Lower lobe of right lung (tissue), 2 donors: Measurements from ENCODE around the gene WFDC5. TPM values are rescaled to one million over a fixed set of nuclear protein-coding genes. Genes with fewer than 3 reads are reported as not detected.
"Not testable (repeated sequence)": the region's sequence is repeated elsewhere in the genome, so short reads cannot be mapped to it uniquely, and the experiment has no call there.

Source experiments
- ATAC-seq, 2 donors: fragments of 200-7000 bp; cut with Tn5 transposase; one replicate each; pipeline ENCODE4 v1.9.1; 2020 to 2022; ENCODE audit warnings: mild to moderate bottlenecking in 2 of 2, moderate library complexity in 2 of 2
- DNase-seq: peaks from one replicate; pipeline ENCODE4 v3.0.0-alpha.2; 2020
- H3K27ac ChIP-seq: fragments of 200-600 bp; one replicate; pipeline ENCODE4 v1.8.0; 2022
- H3K27me3 ChIP-seq: fragments of 200-600 bp; one replicate; pipeline ENCODE4 v1.8.0; 2022; ENCODE audit warnings: low read depth
- H3K36me3 ChIP-seq: fragments of 200-600 bp; one replicate; pipeline ENCODE4 v1.8.0; 2022; ENCODE audit warnings: mild to moderate bottlenecking
- H3K4me1 ChIP-seq: fragments of 200-600 bp; one replicate; pipeline ENCODE4 v1.8.0; 2022
- H3K4me3 ChIP-seq: fragments of 200-600 bp; one replicate; pipeline ENCODE4 v1.8.0; 2022; ENCODE audit warnings: mild to moderate bottlenecking
- H3K9me3 ChIP-seq: fragments of 200-600 bp; one replicate; pipeline ENCODE4 v1.8.0; 2022
- intact Hi-C: fragments of 100-400 bp; cut with DNase I; formaldehyde crosslinking; loops from one replicate; pipeline ENCODE4 v1.11.0; 2022
- total RNA-seq: library from RNA; stranded (reverse); fragmentation: NEBNext Ultra II Directional; extraction: Animal tissue kit (Norgen Biotek cat#: 25700); gene quantifications from one replicate; pipeline ENCODE4 v1.2.1, GENCODE V29; 2021
- TF ChIP-seq, protein P1 (sequence below): fragments of 200-600 bp; IDR thresholded peaks from one replicate; pipeline ENCODE4 v1.8.0; 2022; ENCODE audit warnings: antibody characterized with exemption, mild to moderate bottlenecking
- donor health status: DM: no; HTN: yes; CAD: no; lungs with severe emphysema.

Gene WFDC5
- total RNA-seq, 1 donor from 2014 or later = 1.6 TPM

DNA sequence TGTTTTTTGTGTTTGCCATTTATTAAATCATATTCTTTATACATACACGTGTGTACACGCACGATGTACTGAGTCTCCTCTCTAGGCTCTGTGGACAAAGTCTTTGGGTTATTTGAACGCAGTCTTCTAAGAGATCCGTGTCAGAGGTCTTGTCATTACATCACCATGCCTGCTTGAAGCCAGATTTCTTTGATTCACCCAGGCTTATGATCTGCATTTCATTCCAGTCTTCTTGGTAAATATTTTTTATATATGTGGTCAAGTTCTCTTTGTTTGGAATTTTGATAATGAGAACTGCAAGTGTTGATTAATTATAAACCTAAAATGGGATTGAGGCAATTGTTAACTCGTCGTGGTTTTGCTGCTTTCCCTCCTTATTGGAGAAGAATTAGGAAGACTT is 48.6 kb downstream of the WFDC5 start:
- TF ChIP-seq, protein P1, sequence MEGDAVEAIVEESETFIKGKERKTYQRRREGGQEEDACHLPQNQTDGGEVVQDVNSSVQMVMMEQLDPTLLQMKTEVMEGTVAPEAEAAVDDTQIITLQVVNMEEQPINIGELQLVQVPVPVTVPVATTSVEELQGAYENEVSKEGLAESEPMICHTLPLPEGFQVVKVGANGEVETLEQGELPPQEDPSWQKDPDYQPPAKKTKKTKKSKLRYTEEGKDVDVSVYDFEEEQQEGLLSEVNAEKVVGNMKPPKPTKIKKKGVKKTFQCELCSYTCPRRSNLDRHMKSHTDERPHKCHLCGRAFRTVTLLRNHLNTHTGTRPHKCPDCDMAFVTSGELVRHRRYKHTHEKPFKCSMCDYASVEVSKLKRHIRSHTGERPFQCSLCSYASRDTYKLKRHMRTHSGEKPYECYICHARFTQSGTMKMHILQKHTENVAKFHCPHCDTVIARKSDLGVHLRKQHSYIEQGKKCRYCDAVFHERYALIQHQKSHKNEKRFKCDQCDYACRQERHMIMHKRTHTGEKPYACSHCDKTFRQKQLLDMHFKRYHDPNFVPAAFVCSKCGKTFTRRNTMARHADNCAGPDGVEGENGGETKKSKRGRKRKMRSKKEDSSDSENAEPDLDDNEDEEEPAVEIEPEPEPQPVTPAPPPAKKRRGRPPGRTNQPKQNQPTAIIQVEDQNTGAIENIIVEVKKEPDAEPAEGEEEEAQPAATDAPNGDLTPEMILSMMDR = no peak
- ATAC-seq (no peak), DNase-seq (no peak)
- Histone ChIP-seq H3K36me3 (peaks cover 28% of the 10 kb centered on the region), H3K27me3 (no peaks in the 10 kb centered on the region), H3K27ac (no peak overlapping the region), H3K4me1 (no peaks in the 10 kb centered on the region), H3K9me3 (no peaks in the 10 kb centered on the region), H3K4me3 (no peak overlapping the region)
- intact Hi-C loops = no loop called here

DNA sequence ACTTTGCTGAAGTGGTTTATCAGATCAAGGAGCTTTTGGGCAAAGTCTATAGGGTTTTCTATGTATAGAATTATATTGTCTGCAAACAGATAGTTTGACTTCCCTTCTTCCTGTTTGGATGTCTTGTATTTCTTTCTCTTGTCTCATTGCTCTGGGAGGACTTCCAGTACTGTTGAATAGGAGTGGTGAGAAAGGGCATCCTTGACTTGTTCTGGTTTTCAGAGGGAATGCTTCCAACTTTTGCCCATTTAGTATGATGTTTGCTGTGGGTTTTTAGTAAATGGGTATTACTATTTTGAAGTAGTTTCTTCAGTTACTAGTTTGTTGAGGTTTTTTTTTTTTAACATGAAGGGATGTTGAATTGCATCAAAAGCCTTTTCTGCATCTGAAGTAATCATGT is 50.2 kb downstream of the WFDC5 start:
- Histone ChIP-seq H3K27me3 (no peaks in the 10 kb centered on the region), H3K36me3 (peaks cover 28% of the 10 kb centered on the region), H3K27ac (no peak overlapping the region), H3K9me3 (no peaks in the 10 kb centered on the region), H3K4me1 (no peaks in the 10 kb centered on the region), H3K4me3 (no peak overlapping the region)
- no peak for DNase-seq
- TF ChIP-seq, protein P1 = no peak
- ATAC-seq = no peak
- intact Hi-C loops = no loop called here

DNA sequence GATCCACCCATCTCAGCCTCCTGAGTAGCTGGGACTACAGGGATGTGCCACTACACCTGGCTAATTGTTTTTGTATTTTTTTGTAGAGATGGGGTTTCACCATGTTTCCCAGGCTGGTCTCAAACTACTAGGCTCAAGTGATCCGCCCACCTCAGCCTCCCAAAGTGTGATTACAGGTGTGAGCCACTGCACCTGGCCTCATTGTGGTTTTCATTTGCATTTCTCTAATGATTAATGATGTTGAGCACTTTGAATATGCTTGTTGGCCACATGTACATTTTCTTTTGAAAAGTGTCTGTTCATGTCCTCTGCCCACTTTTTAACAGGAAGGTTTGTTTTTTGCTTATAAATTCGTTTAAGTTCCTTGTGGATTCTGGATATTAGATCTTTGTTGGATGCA is 51.9 kb downstream of the WFDC5 start:
- H3K4me3 ChIP-seq, DNase-seq, H3K27me3 ChIP-seq, ATAC-seq, intact Hi-C loops, H3K9me3 ChIP-seq, H3K4me1 ChIP-seq, H3K27ac ChIP-seq: not testable (repeated sequence)
- H3K36me3 ChIP-seq = peaks cover 18% of the 10 kb centered on the region

DNA sequence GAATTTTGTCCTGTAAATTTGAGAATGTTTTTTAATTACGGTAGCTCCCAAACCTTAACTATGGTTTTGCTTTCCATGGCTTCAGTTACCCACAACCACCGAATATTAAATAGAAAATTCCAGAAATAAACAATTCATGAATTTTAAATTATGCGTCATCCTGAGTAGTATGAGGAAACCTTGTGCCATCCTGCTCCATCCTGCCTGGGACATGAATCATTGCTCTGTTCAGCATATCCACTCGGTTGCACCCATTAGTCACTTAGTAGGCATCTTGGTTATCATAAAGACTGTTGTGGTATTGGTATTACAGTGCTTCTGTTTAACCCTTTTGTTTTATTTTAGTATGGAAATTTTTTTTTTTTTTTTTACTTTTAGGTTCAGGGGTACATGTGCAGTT is 53.7 kb downstream of the WFDC5 start:
- DNase-seq (no peak), ATAC-seq (no peak)
- H3K36me3 ChIP-seq = peaks cover 10% of the 10 kb centered on the region
- no peak overlapping the region for H3K27ac ChIP-seq
- H3K9me3 ChIP-seq = no peaks in the 10 kb centered on the region
- no peak overlapping the region for H3K4me3 ChIP-seq
- intact Hi-C loops = no loop called here
- H3K4me1 ChIP-seq = no peaks in the 10 kb centered on the region
- TF ChIP-seq, protein P1 = no peak
- no peaks in the 10 kb centered on the region for H3K27me3 ChIP-seq

DNA sequence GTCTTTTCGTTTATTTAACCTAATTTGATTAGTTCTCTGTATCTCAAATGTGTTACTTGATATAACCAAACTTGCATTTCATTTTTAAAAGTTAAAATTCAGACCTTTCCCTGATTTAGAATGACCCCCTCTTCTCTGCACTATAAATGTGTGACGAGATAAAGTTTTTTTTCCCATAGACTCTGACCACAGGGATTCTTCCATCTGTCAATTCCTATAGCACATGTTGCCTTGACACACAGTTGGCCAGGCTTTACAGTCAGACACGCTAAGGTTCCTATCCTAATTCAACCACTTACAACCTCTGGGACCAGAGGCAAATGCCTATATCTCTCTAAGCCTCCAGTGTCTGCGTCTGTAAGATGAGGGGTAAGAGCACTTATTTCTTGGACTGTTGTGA is 54.7 kb downstream of the WFDC5 start:
- intact Hi-C loops = no loop called here
- Histone ChIP-seq H3K9me3 (no peaks in the 10 kb centered on the region), H3K27ac (no peak overlapping the region), H3K36me3 (peaks cover 15% of the 10 kb centered on the region), H3K27me3 (no peaks in the 10 kb centered on the region), H3K4me1 (no peaks in the 10 kb centered on the region), H3K4me3 (no peak overlapping the region)
- TF ChIP-seq, protein P1 = no peak
- ATAC-seq = no peak
- no peak for DNase-seq

Other genes starting within 250 kb of the WFDC5 start
- 193 TPM for gene YWHAB, start 229.5 kb downstream of the WFDC5 start, total RNA-seq
- gene PABPC1L, start 205.1 kb downstream of the WFDC5 start, total RNA-seq = 56.3 TPM
- 12.8 TPM for gene TOMM34, start 154.8 kb downstream of the WFDC5 start, total RNA-seq
- 73.4 TPM for gene STK4, start 148.7 kb downstream of the WFDC5 start, total RNA-seq
- 3.5 TPM for gene KCNS1, start 14.0 kb downstream of the WFDC5 start, total RNA-seq
- gene WFDC12, start 9.3 kb upstream of the WFDC5 start, total RNA-seq = 3.9 TPM
- gene PI3, start 59.7 kb upstream of the WFDC5 start, total RNA-seq = 9.2 TPM
- not detected for gene SEMG1, start 91.9 kb upstream of the WFDC5 start, total RNA-seq
- not detected for gene SEMG2, start 106.2 kb upstream of the WFDC5 start, total RNA-seq
- gene SLPI, start 139.4 kb upstream of the WFDC5 start, total RNA-seq = 1,714 TPM
- gene RBPJL, start 191.7 kb upstream of the WFDC5 start, total RNA-seq = not detected
- gene MATN4, start 193.1 kb upstream of the WFDC5 start, total RNA-seq = not detected
- 259 TPM for gene SDC4, start 233.2 kb upstream of the WFDC5 start, total RNA-seq
- 69.3 TPM for gene SYS1, start 248.0 kb upstream of the WFDC5 start, total RNA-seq